AG20443 (cell line): ENCODE results near the gene SLAMF7.
"Not testable (repeated sequence)": the region's sequence is repeated elsewhere in the genome, so short reads cannot be mapped to it uniquely, and the experiment has no call there.

Experiments
- DNase-seq: peaks from one replicate; pipeline ENCODE4 v3.0.0; 2012; ENCODE audit warnings: low spot score, mixed read lengths

SLAMF7 gene

GRCh38 chr1:160720356-160721085, 18.5 kb upstream of the SLAMF7 start:
- no peak for DNase-seq

- DNase-seq: no peak
Measured at GRCh38 chr1:160721473-160721872, 17.6 kb upstream of the SLAMF7 start.

GRCh38 chr1:160722726-160723125, 16.3 kb upstream of the SLAMF7 start:
- no peak for DNase-seq

- DNase-seq: no peak
Measured at GRCh38 chr1:160723332-160723731, 15.7 kb upstream of the SLAMF7 start.

GRCh38 chr1:160724465-160725242, 14.4 kb upstream of the SLAMF7 start:
- DNase-seq: no peak

- no peak for DNase-seq
Measured at GRCh38 chr1:160726114-160726497, 12.9 kb upstream of the SLAMF7 start.

GRCh38 chr1:160726498-160727315, 12.3 kb upstream of the SLAMF7 start:
- DNase-seq: peak; percentile 52

- DNase-seq: no peak
Measured at GRCh38 chr1:160727316-160727640, 11.8 kb upstream of the SLAMF7 start.

GRCh38 chr1:160731564-160731963, 7.5 kb upstream of the SLAMF7 start:
- DNase-seq: not testable (repeated sequence)

GRCh38 chr1:160731990-160732389, 7.1 kb upstream of the SLAMF7 start:
- DNase-seq: no peak

GRCh38 chr1:160733898-160734297, 5.1 kb upstream of the SLAMF7 start:
- no peak for DNase-seq

GRCh38 chr1:160734301-160734700, 4.7 kb upstream of the SLAMF7 start:
- no peak for DNase-seq

GRCh38 chr1:160738271-160738670, 776 bp upstream of the SLAMF7 start:
- DNase-seq: no peak

GRCh38 chr1:160740133-160740688, 1.2 kb downstream of the SLAMF7 start:
- no peak for DNase-seq

GRCh38 chr1:160741092-160741501, 2.0 kb downstream of the SLAMF7 start:
- DNase-seq: no peak

- no peak for DNase-seq
Measured at GRCh38 chr1:160741612-160742348, 2.7 kb downstream of the SLAMF7 start.

GRCh38 chr1:160742428-160743127, 3.5 kb downstream of the SLAMF7 start:
- no peak for DNase-seq

GRCh38 chr1:160743266-160743665, 4.2 kb downstream of the SLAMF7 start:
- DNase-seq: no peak

GRCh38 chr1:160744199-160744851, 5.3 kb downstream of the SLAMF7 start:
- no peak for DNase-seq

GRCh38 chr1:160744852-160745520, 5.9 kb downstream of the SLAMF7 start:
- no peak for DNase-seq
